Lung (tissue), 12 donors: ENCODE measurements around the gene MCUB. TPM values are rescaled to one million over a fixed set of nuclear protein-coding genes. Genes with fewer than 3 reads are reported as not detected.

Experiments
- ATAC-seq: fragments of 200-7000 bp; cut with Tn5 transposase; one replicate; pipeline ENCODE4 v1.9.1; 2020; ENCODE audit warnings: moderate number of reproducible peaks; ENCODE audit not compliant: insufficient read depth, low FRiP score
- DNase-seq, 3 donors: peaks; one replicate each; pipeline ENCODE4 v3.0.0-alpha.2; 2013 to 2017
- H3K27ac ChIP-seq, 2 donors: one replicate each; pipeline ENCODE4 v1.5.1; 2013; ENCODE audit warnings: mild to moderate bottlenecking in 2 of 2, moderate library complexity in 2 of 2, control low read depth in 1 of 2, inconsistent platforms in 1 of 2, low read depth in 1 of 2, low read length in 1 of 2
- H3K27me3 ChIP-seq, 3 donors: one replicate each; pipeline ENCODE4 v1.5.1; 2013; ENCODE audit warnings: low read length in 2 of 3; ENCODE audit not compliant: control insufficient read depth in 3 of 3, insufficient read depth in 3 of 3
- H3K36me3 ChIP-seq, 4 donors: one replicate each; pipeline ENCODE4 v1.5.1; 2013; ENCODE audit warnings: low read length in 4 of 4, mild to moderate bottlenecking in 1 of 4, moderate library complexity in 1 of 4; ENCODE audit not compliant: control insufficient read depth in 4 of 4, insufficient read depth in 4 of 4
- H3K4me1 ChIP-seq, 5 donors: one replicate each; pipeline ENCODE4 v1.5.1; 2013; ENCODE audit warnings: low read length in 5 of 5, mild to moderate bottlenecking in 2 of 5, moderate library complexity in 1 of 5; ENCODE audit not compliant: control insufficient read depth in 5 of 5, insufficient read depth in 5 of 5
- H3K4me3 ChIP-seq: one replicate; pipeline ENCODE4 v1.5.1; 2013; ENCODE audit warnings: mild to moderate bottlenecking, control low read depth, moderate library complexity
- H3K9ac ChIP-seq, 2 donors: one replicate each; pipeline ENCODE4 v1.5.1; 2013; ENCODE audit warnings: low read length in 2 of 2, control low read depth in 1 of 2; ENCODE audit not compliant: insufficient read depth in 1 of 2
- H3K9me3 ChIP-seq, 4 donors: one replicate each; pipeline ENCODE4 v1.5.1; 2013; ENCODE audit warnings: low read length in 3 of 4, mild to moderate bottlenecking in 1 of 4, moderate library complexity in 1 of 4; ENCODE audit not compliant: control insufficient read depth in 4 of 4, insufficient read depth in 3 of 4
- CTCF ChIP-seq: IDR thresholded peaks from 2 replicates; pipeline ENCODE4 v1.5.1; 2012; ENCODE audit warnings: mild to moderate bottlenecking; ENCODE audit errors: control extremely low read depth, extremely low read depth
- WGBS, 2 donors: extraction: QIAGEN DNeasy Blood & Tissue Kit; methylation state at CpG; one replicate each; pipeline ENCODE4 v1.1.7; 2013; 5-methylcytosine and 5-hydroxymethylcytosine counted together
- polyA plus RNA-seq, 2 donors: library from polyadenylated mRNA; stranded (reverse); fragments of 200-250 nt; gene quantifications; one replicate each; pipeline ENCODE4 v1.2.1, GENCODE V29; 2013
- total RNA-seq, 2 donors: library from RNA; depleted of rRNA in 1 of 2; stranded (reverse); fragments of >200 nt in 1 of 2; gene quantifications; one replicate each; pipeline ENCODE4 v1.2.1, GENCODE V29; 2014 to 2021
- donor health status: control.
- donor health status: control.
- donor health status: Bipolar disorder and iron deficiency.
- donor health status: healthy.
- donor health status: DM: yes; HTN: yes; CAD: no.

MCUB gene
- total and polyA plus RNA-seq, 4 donors = 9.2 to 25.3 (median 15.9) TPM

- Histone ChIP-seq H3K4me1 (no peaks in the 10 kb centered on the region), H3K36me3 (peaks cover 7 to 31% (median 22%) of the 10 kb centered on the region in 4 donors), H3K9ac (no peak overlapping the region), H3K9me3 (no peaks in the 10 kb centered on the region), H3K27me3 (no peaks in the 10 kb centered on the region), H3K27ac (no peak overlapping the region), H3K4me3 (no peak overlapping the region)
- ATAC-seq (no peak), DNase-seq (no peak)
- 93 to 100% methylated on average over 1 of the region's 1 CpG for WGBS, 2 donors
- TF ChIP-seq CTCF = no peak
These were observed 131.4 kb downstream of the MCUB start for GRCh38 chr4:109691411-109691920.

GRCh38 chr4:109698656-109699055 is 138.6 kb downstream of the MCUB start:
- H3K27me3 ChIP-seq = no peaks in the 10 kb centered on the region
- no peak overlapping the region for H3K9ac ChIP-seq
- no peak overlapping the region for H3K27ac ChIP-seq
- H3K36me3 ChIP-seq = peaks cover 0 to 17% (median 7%) of the 10 kb centered on the region in 4 donors
- DNase-seq = no peak
- 89 to 95% methylated on average over 1 of the region's 1 CpG for WGBS, 2 donors
- peaks cover 0 to 21% (median 6%) of the 10 kb centered on the region in 5 donors for H3K4me1 ChIP-seq
- no peak for TF ChIP-seq CTCF
- no peak overlapping the region for H3K4me3 ChIP-seq
- ATAC-seq = no peak
- H3K9me3 ChIP-seq = no peaks in the 10 kb centered on the region

GRCh38 chr4:109699553-109700225 is 139.6 kb downstream of the MCUB start:
- H3K9me3 ChIP-seq = no peaks in the 10 kb centered on the region
- H3K4me1 ChIP-seq = peaks cover 0 to 31% (median 6%) of the 10 kb centered on the region in 5 donors
- no peak for TF ChIP-seq CTCF
- no peak overlapping the region for H3K4me3 ChIP-seq
- H3K27me3 ChIP-seq = no peaks in the 10 kb centered on the region
- no peak overlapping the region for H3K27ac ChIP-seq
- no peak overlapping the region for H3K9ac ChIP-seq
- DNase-seq (no peak), ATAC-seq (no peak)
- 91 to 93% methylated on average over 8 of the region's 8 CpGs for WGBS, 2 donors
- peaks cover 0 to 17% (median under 1%) of the 10 kb centered on the region in 4 donors for H3K36me3 ChIP-seq
